Sigmoid colon (tissue), 7 donors: ENCODE measurements around the gene CZIB. TPM values are rescaled to one million over a fixed set of nuclear protein-coding genes. Genes with fewer than 3 reads are reported as not detected.

Experiments
- DNase-seq: peaks from one replicate; pipeline ENCODE4 v3.0.0-alpha.2; 2019
- H3K27ac ChIP-seq, 4 donors: fragments of 200-600 bp; sonication (generic); one replicate each; pipeline ENCODE4 v1.5.1; 2016 to 2019; ENCODE audit warnings: mild to moderate bottlenecking in 1 of 4
- H3K27me3 ChIP-seq, 3 donors: fragments of 200-600 bp; sonication (generic); one replicate each; pipeline ENCODE4 v1.5.1; 2019; ENCODE audit warnings: mild to moderate bottlenecking in 1 of 3
- H3K36me3 ChIP-seq, 4 donors: fragments of 200-600 bp; sonication (generic); one replicate each; pipeline ENCODE4 v1.5.1; 2016 to 2019
- H3K4me1 ChIP-seq, 4 donors: fragments of 200-600 bp; sonication (generic); one replicate each; pipeline ENCODE4 v1.5.1; 2017 to 2019
- H3K4me3 ChIP-seq, 4 donors: fragments of 200-600 bp; sonication (generic); one replicate each; pipeline ENCODE4 v1.5.1; 2017 to 2019; ENCODE audit warnings: mild to moderate bottlenecking in 2 of 4, moderate library complexity in 1 of 4
- H3K9me3 ChIP-seq, 4 donors: fragments of 200-600 bp in 3 of 4; sonication (generic) in 3 of 4; one replicate each; pipeline versions ENCODE4 v1.5.1 to v1.6.1; 2013 to 2019
- CTCF ChIP-seq, 4 experiments: fragments of 450-650 bp in 3 of 4; fragments of 200-600 bp in 1 of 4; IDR thresholded peaks; one replicate each; pipeline ENCODE4 v1.5.1; 2016 to 2019; ENCODE audit warnings: antibody characterized with exemption in 4 of 4, mild to moderate bottlenecking in 3 of 4, moderate library complexity in 2 of 4
- EP300 ChIP-seq, 4 donors: sonication (generic); formaldehyde crosslinking; IDR thresholded peaks; one replicate each; pipeline ENCODE4 v1.6.1; 2017; ENCODE audit warnings: antibody characterized with exemption in 4 of 4
- POLR2A ChIP-seq, 2 donors: fragments of 450-650 bp; IDR thresholded peaks; one replicate each; pipeline ENCODE4 v1.6.1; 2016; ENCODE audit warnings: antibody characterized with exemption in 2 of 2, mild to moderate bottlenecking in 2 of 2, moderate library complexity in 2 of 2
- POLR2AphosphoS5 ChIP-seq, 4 donors: sonication (generic); formaldehyde crosslinking; IDR thresholded peaks; one replicate each; pipeline ENCODE4 v1.6.1; 2017; ENCODE audit warnings: antibody characterized with exemption in 4 of 4
- WGBS, 2 donors: extraction: QIAGEN DNeasy Blood & Tissue Kit; methylation state at CpG; one replicate each; pipeline ENCODE4 v1.1.7; 2013; 5-methylcytosine and 5-hydroxymethylcytosine counted together
- intact Hi-C: fragments of 100-400 bp; cut with DNase I; formaldehyde crosslinking; loops from one replicate; pipeline ENCODE4 v1.15.1; 2023
- polyA plus RNA-seq, 3 donors: library from polyadenylated mRNA; stranded (reverse); fragments of 200-250 nt; gene quantifications; one replicate each; pipeline ENCODE4 v1.2.3, GENCODE V29; 2013
- total RNA-seq, 4 donors: library from RNA; depleted of rRNA; stranded (reverse); fragments of >200 nt; gene quantifications; one replicate each; pipeline ENCODE4 v1.1.0, GENCODE V29; 2016
- donor health status: healthy with polysubstance abuse.
- donor health status: Bipolar disorder and iron deficiency.
- donor health status: healthy.

Gene CZIB
- total and polyA plus RNA-seq, 7 donors: 49.4 to 95.6 (median 79.2) TPM

GRCh38 chr1:53196017-53196484 lies 24.4 kb downstream of the CZIB start:
- intact Hi-C loops: loop anchor here (10.0 kb wide), 1 partner anchor 491 kb away; no protein-coding TSS in a partner anchor
- TF ChIP-seq CTCF (IDR thresholded peaks at IDR 0.05): no peak
- no peak for TF ChIP-seq POLR2A (IDR thresholded peaks at IDR 0.05)
- no peak for TF ChIP-seq POLR2AphosphoS5 (IDR thresholded peaks at IDR 0.05)
- no peak for TF ChIP-seq EP300 (IDR thresholded peaks at IDR 0.05)
- peak; percentile 57 for DNase-seq
- Histone ChIP-seq H3K4me1 (peaks cover 0 to 38% (median 31%) of the 10 kb centered on the region in 4 donors), H3K9me3 (no peaks in the 10 kb centered on the region), H3K4me3 (peak overlapping the region; percentile 89 to 100 (median 93)), H3K27me3 (no peaks in the 10 kb centered on the region), H3K36me3 (peaks cover 0 to under 1% (median 0%) of the 10 kb centered on the region in 4 donors), H3K27ac (peak overlapping the region; percentile 99 to 100 (median 100))
- 41 to 42% methylated on average over 9 of the region's 9 CpGs for WGBS, 2 donors

GRCh38 chr1:53195246-53196016 lies 25.0 kb downstream of the CZIB start:
- intact Hi-C loops: loop anchor here (10.0 kb wide), 1 partner anchor 491 kb away; no protein-coding TSS in a partner anchor
- peak; percentile 45 for DNase-seq
- TF ChIP-seq CTCF (IDR thresholded peaks at IDR 0.05): no peak
- no peak for TF ChIP-seq POLR2AphosphoS5 (IDR thresholded peaks at IDR 0.05)
- TF ChIP-seq EP300 (IDR thresholded peaks at IDR 0.05): no peak
- no peak for TF ChIP-seq POLR2A (IDR thresholded peaks at IDR 0.05)
- H3K4me3 ChIP-seq: peak overlapping the region in 2 of 4 donors; percentile 89 to 94
- H3K9me3 ChIP-seq: no peaks in the 10 kb centered on the region
- no peaks in the 10 kb centered on the region for H3K36me3 ChIP-seq
- no peaks in the 10 kb centered on the region for H3K27me3 ChIP-seq
- H3K27ac ChIP-seq: peak overlapping the region; percentile 99 to 100 (median 100)
- WGBS, 2 donors: 89 to 92% methylated on average over 11 of the region's 11 CpGs
- peaks cover 0 to 38% (median 31%) of the 10 kb centered on the region in 4 donors for H3K4me1 ChIP-seq

GRCh38 chr1:53190210-53190611 lies 30.2 kb downstream of the CZIB start:
- DNase-seq: peak; percentile 51
- Histone ChIP-seq H3K4me1 (peaks cover 0 to 4% (median 2%) of the 10 kb centered on the region in 4 donors), H3K27me3 (no peaks in the 10 kb centered on the region), H3K4me3 (no peak overlapping the region), H3K9me3 (no peaks in the 10 kb centered on the region), H3K36me3 (no peaks in the 10 kb centered on the region), H3K27ac (no peak overlapping the region)
- WGBS, 2 donors: 45 to 78% methylated on average over 10 of the region's 10 CpGs
- intact Hi-C loops: loop anchor here (10.0 kb wide), 1 partner anchor 485 kb away; no protein-coding TSS in a partner anchor
- TF ChIP-seq POLR2A (IDR thresholded peaks at IDR 0.05) (no peak), POLR2AphosphoS5 (IDR thresholded peaks at IDR 0.05) (no peak), CTCF (IDR thresholded peaks at IDR 0.05) (no peak), EP300 (IDR thresholded peaks at IDR 0.05) (no peak)

- no peaks in the 10 kb centered on the region for H3K36me3 ChIP-seq
- DNase-seq: no peak
- H3K9me3 ChIP-seq: no peaks in the 10 kb centered on the region
- intact Hi-C loops: loop anchor here (5.0 to 10.0 kb wide), 2 partner anchors 282 to 344 kb away; partner anchors contain the start of gene ZYG11A
- no peaks in the 10 kb centered on the region for H3K27me3 ChIP-seq
- TF ChIP-seq POLR2A (IDR thresholded peaks at IDR 0.05): no peak
- no peak for TF ChIP-seq POLR2AphosphoS5 (IDR thresholded peaks at IDR 0.05)
- TF ChIP-seq CTCF (IDR thresholded peaks at IDR 0.05): no peak
- no peak for TF ChIP-seq EP300 (IDR thresholded peaks at IDR 0.05)
- no peaks in the 10 kb centered on the region for H3K4me1 ChIP-seq
- no peak overlapping the region for H3K4me3 ChIP-seq
- H3K27ac ChIP-seq: no peak overlapping the region
- 64 to 71% methylated on average over 5 of the region's 5 CpGs for WGBS, 2 donors
These were observed 31.4 kb downstream of the CZIB start for GRCh38 chr1:53189061-53189460.
